A549 treated with DMSO at 1 μM for 4 hours (cell line): ENCODE results near the gene CPVL. TPM values are rescaled to one million over a fixed set of nuclear protein-coding genes. Genes with fewer than 3 reads are reported as not detected.

ENCODE experiments used
- total RNA-seq: library from RNA; stranded (reverse); fragments of 200-300 nt; extraction: Qiagen RNA extraction; gene quantifications from 5 replicates; pipeline ENCODE4 v1.2.3, GENCODE V29; 2022; ENCODE audit warnings: low read depth

Gene CPVL
- 0.16 to 0.45 TPM (median 0.25 TPM) in 4 of 5 replicates, not detected in the other for total RNA-seq

DNA sequence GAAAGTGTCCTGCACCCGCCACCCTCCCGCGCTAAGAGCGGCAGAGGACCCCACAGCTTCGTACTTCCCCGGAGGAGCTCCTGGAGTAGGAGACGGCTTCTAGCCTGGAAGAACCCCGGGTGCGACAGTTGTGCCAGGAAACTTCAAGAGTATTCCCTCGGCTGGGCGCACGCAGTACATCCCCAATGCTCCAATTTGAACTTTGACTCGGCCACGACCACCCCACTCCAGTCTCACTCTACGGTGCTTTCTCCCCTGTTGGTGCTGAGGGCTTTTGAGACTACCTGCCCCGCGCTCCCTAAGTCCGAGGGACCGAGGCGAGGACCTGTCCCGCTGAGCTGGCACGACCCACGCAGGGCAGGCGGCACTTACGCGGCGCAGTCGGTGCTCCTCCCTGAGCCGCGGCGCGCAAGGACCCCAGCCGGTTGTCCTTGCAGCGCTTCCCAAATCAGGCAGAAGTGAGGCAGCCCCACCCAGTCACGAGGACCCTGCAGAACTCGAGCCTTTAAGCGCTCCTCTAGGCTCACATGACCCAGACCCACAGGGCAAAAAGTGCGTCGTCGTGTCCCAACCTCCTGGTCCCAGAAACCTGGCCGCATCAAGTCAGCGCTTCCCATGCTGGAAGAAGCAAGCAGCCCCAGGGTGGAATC, at the start of gene CPVL:
TSS of gene CPVL (minus strand) at position 481 of the 650 bp plus-strand sequence. CDS start 25,476 bp downstream, outside the sequence.

DNA sequence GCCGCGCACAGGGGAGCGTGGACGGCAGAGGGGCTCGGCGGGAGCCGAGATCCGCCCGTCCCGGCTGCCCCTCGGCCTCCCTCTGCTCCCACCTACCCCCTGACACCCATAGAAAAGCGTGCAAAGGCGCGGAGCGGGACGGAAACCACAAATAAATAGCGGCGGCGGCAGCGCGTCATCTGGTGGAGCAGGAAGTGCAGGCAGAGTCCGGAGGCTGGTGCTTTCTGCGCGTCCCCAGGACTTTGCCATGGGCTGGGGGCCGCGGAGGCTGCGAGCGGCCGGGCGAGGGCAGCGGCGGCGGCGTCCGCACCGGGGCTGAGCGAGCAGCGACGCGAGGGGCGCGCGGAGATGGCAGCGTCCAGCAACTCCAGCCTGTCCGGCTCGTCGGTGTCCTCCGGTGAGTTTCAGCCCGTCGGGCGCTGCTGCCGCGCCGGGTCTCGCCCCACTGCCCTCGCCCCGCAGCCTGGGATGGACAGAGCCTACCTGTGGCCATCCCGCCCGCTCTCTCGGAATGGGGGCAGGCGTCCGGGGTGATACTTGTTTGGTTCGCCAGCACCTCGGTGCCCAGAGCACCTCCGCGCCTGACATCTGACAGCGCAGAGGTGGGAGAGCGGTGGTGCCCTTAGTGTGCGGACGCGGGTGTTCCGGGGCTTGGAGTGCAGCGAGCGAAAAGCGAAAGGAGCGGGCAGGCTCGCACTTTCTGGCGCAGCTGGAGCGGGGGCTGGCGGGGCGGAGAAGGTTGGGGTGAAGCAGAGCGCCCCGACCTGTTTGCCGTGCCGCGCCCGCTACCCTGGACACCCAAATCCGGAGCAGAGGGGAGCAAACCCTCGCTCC, 48.5 kb upstream of the CPVL start, which contains the start of gene CHN2:
TSS of gene CHN2 (plus strand) at position 182 of the 834 bp plus-strand sequence.

DNA sequence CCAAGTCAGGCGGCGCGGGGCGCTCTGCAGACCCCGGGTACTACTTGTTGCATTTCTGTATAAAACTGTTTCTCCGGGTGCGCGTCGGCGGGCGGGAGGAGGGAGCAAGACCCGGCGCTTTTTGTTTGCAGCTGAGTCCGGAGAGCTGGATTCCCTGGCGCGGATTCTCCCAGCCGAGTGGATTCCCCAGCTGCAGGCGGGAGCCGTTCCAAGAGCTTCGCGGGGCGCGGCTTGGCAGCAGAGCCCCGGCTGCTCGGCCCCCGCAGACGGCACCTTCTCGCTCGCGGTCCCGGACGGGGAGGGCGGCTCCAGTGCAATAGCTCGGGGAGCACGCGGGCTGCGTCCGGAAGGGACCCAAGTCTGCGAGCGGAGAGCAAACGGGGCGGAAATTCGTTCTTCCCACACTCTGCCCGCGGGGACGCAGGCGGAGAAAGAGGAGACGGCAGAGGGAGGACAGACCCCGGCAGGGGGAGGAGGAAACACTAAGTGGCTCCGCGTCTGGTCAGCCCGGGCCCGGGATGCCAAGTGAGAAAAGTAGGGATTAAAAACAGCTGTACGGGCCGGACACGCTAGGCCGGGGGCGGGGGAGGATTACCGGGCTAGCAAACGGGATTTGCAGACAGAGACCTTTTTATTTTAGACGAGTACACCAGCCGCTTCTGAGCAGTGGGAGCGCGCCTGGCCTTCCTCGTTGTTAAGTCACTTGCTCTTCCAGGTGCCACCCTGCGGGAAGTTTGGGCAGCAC, 187.9 kb downstream of the CPVL start, which contains the start of gene TRIL:
TSS of gene TRIL (minus strand) at position 96 of the 745 bp plus-strand sequence. CDS start 284 bp downstream, outside the sequence.

Other genes with a start within 250 kb of the CPVL start
- not detected in 5 replicates for gene TRIL, start 188.2 kb downstream of the CPVL start, total RNA-seq
- gene CHN2, start 48.2 kb upstream of the CPVL start, total RNA-seq, result 0.06 TPM in 1 of 5 replicates, not detected in the others